ENCODE data around the gene CST4. TPM values are rescaled to one million over a fixed set of nuclear protein-coding genes. Genes with fewer than 3 reads are reported as not detected.

Gene CST4
- total and polyA plus RNA-seq, 10 of the 15 experiments (the other 5 are each of a cell fraction or from before 2014, with no cell fraction given), result not detected

- no peak for FAIRE-seq
- ATAC-seq, result no peak
- ChIA-PET RAD21 (ENCODE audit: unreplicated experiment) (no interaction called here), POLR2A (no interaction called here), CTCF (no interaction called here), SMC1A (ENCODE audit: uncharacterized antibody, unreplicated experiment) (no interaction called here)
- no TSS peak for BruUV-seq (replicated peaks)
- no peak overlapping the region for H3K27ac ChIP-seq (ENCODE audit: control insufficient read depth, insufficient read depth)
- H3K36me3 ChIP-seq (ENCODE audit: control insufficient read depth in 2 of 2, insufficient read depth in 2 of 2, low read length in 1 of 2), result no peaks in the 10 kb centered on the region
- no peak overlapping the region for H3K4me3 ChIP-seq
- H3K79me2 ChIP-seq (ENCODE audit: control insufficient read depth, insufficient read depth, low read length), result no peaks in the 10 kb centered on the region
- in situ Hi-C loops (cut with MboI) (no loop called here), intact Hi-C loops (cut with micrococcal nuclease; ENCODE audit: unreplicated experiment) (no loop called here)
- H3K4me1 ChIP-seq (ENCODE audit: control insufficient read depth, insufficient read depth, low read length), result peaks cover 6% of the 10 kb centered on the region
- no peaks in the 10 kb centered on the region for H3K27me3 ChIP-seq (replicated peaks in 1 of 2; ENCODE audit: control insufficient read depth in 2 of 2, insufficient read depth in 2 of 2, low read length in 1 of 2)
- no peaks in the 10 kb centered on the region for H4K20me1 ChIP-seq (ENCODE audit: control insufficient read depth, insufficient read depth)
- DNase-seq (ENCODE audit: low read depth, low spot score), result no peak
- WGBS (ENCODE audit: insufficient coverage, insufficient replicate concordance, low lambda C conversion rate, missing lambda C conversion rate), result 0% methylated on average over 2 of the region's 2 CpGs
- H3K4me2 ChIP-seq (ENCODE audit: control insufficient read depth, insufficient read depth), result no peak overlapping the region
- no peak overlapping the region for H2AFZ ChIP-seq (ENCODE audit: control insufficient read depth, low read depth, low read length)
- no peak overlapping the region for H3K9ac ChIP-seq (ENCODE audit: control insufficient read depth, insufficient read depth, low read length)
- TF ChIP-seq BRCA1 (IDR thresholded peaks at IDR 0.05; ENCODE audit: low read depth, low read length) (no peak), MLLT1 (IDR thresholded peaks at IDR 0.05) (no peak), YBX1 (IDR thresholded peaks at IDR 0.05) (no peak), HDAC2 (IDR thresholded peaks at IDR 0.05) (no peak), RAD51 (IDR thresholded peaks at IDR 0.05) (no peak), MTA3 (IDR thresholded peaks at IDR 0.05; ENCODE audit: borderline replicate concordance, low read length) (no peak), SREBF1 (IDR thresholded peaks at IDR 0.05; ENCODE audit: low read length) (no peak)
- H3K9me3 ChIP-seq (replicated peaks; ENCODE audit: control insufficient read depth, insufficient read depth, low read length), result no peaks in the 10 kb centered on the region
These were observed 30.5 kb downstream of the CST4 start for GRCh38 chr20:23658336-23658735.

- ATAC-seq (no peak), FAIRE-seq (no peak), DNase-seq (ENCODE audit: low read depth, low spot score) (no peak)
- intact Hi-C loops (cut with micrococcal nuclease; ENCODE audit: unreplicated experiment) (no loop called here), in situ Hi-C loops (cut with MboI) (no loop called here)
- no peaks in the 10 kb centered on the region for H3K79me2 ChIP-seq (ENCODE audit: control insufficient read depth, insufficient read depth, low read length)
- RAD21 ChIA-PET (ENCODE audit: unreplicated experiment), result no interaction called here
- no peak overlapping the region for H3K4me3 ChIP-seq
- no peaks in the 10 kb centered on the region for H3K27me3 ChIP-seq (replicated peaks in 1 of 2; ENCODE audit: control insufficient read depth in 2 of 2, insufficient read depth in 2 of 2, low read length in 1 of 2)
- H3K9ac ChIP-seq (ENCODE audit: control insufficient read depth, insufficient read depth, low read length), result no peak overlapping the region
- SMC1A ChIA-PET (ENCODE audit: uncharacterized antibody, unreplicated experiment), result no interaction called here
- H2AFZ ChIP-seq (ENCODE audit: control insufficient read depth, low read depth, low read length), result no peak overlapping the region
- H3K9me3 ChIP-seq (replicated peaks; ENCODE audit: control insufficient read depth, insufficient read depth, low read length), result no peaks in the 10 kb centered on the region
- no peak overlapping the region for H3K27ac ChIP-seq (ENCODE audit: control insufficient read depth, insufficient read depth)
- CTCF ChIA-PET, result interaction anchor here (1.2 kb wide), 1 partner anchor 11 kb away, joined by 3 read pairs; no protein-coding TSS in a partner anchor
- no peaks in the 10 kb centered on the region for H4K20me1 ChIP-seq (ENCODE audit: control insufficient read depth, insufficient read depth)
- POLR2A ChIA-PET, result no interaction called here
- 44% methylated on average over 8 of the region's 8 CpGs for WGBS (ENCODE audit: insufficient coverage, insufficient replicate concordance, low lambda C conversion rate, missing lambda C conversion rate)
- no TSS peak for BruUV-seq (replicated peaks)
- no peaks in the 10 kb centered on the region for H3K36me3 ChIP-seq (ENCODE audit: control insufficient read depth in 2 of 2, insufficient read depth in 2 of 2, low read length in 1 of 2)
- H3K4me2 ChIP-seq (ENCODE audit: control insufficient read depth, insufficient read depth), result no peak overlapping the region
- peaks cover 6% of the 10 kb centered on the region for H3K4me1 ChIP-seq (ENCODE audit: control insufficient read depth, insufficient read depth, low read length)
- no peak for TF ChIP-seq CHD2 (IDR thresholded peaks at IDR 0.05; ENCODE audit: borderline replicate concordance, low read depth, low read length)
These were observed 31.6 kb downstream of the CST4 start for GRCh38 chr20:23657202-23657601.

Measured in GM12878 (cell line).